ENCODE results near the gene CEP76. TPM values are rescaled to one million over a fixed set of nuclear protein-coding genes. Genes with fewer than 3 reads are reported as not detected.

The CEP76 gene, protein sequence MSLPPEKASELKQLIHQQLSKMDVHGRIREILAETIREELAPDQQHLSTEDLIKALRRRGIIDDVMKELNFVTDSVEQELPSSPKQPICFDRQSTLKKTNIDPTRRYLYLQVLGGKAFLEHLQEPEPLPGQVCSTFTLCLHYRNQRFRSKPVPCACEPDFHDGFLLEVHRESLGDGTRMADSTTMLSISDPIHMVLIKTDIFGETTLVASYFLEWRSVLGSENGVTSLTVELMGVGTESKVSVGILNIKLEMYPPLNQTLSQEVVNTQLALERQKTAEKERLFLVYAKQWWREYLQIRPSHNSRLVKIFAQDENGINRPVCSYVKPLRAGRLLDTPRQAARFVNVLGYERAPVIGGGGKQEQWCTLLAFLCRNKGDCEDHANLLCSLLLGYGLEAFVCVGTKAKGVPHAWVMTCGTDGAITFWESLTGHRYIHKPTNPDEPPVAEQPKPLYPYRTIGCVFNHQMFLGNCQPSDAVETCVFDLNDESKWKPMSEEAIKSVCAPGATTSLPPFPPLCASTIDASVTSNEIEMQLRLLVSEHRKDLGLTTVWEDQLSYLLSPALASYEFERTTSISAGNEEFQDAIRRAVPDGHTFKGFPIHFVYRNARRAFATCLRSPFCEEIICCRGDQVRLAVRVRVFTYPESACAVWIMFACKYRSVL
- 16.6 and 24.1 TPM in 2 replicates for total RNA-seq (2014; rRNA removed; shearing (Covaris generic))

DNA sequence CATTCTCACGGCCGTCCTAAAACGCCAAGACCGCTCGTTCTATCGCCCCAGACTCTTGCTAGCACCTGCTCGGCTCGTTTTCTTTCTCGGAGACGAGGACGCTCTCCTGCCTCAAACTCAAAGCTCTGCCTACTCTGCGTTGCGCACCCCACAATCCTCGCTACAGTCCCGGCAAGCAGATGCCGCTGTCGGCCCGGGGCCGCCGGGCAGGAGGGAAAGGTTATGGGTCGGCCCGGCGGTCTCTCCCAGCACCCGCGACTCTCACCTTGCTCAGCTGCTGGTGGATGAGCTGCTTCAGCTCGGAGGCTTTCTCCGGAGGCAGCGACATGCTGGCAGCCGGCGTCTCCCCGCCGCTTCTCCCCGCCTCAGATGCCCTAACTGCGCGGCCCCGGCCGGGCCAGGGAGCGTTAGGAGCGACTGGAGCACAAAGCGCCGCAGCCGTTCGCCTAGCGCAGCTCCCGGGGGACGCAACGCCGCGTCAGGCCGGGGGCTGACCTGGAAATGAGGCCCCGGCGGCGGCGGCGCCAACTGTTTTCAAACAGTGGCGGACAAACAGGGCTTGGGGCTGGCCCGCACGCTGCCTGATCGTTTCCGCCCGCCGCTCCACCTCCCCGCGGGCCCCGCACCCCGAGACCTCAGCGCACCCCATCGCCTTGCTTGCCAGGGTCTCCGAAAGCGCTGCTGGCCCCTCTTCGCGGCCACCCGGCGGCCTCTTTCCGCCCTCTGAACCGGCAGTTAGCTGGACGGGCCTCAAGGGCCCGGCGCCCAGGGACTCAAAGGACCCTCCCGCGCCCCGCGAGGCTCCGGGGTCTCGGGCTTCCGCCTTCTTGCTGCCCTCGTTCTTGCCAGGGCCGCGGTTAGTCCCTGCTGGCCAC lies at the start of gene CEP76, which contains the start of gene PSMG2:
CEP76 (minus strand) TSS at position 503 of the 875 bp plus-strand sequence; CDS start at position 328, 175 bp downstream.
PSMG2 (plus strand) TSS at position 822 of the 875 bp plus-strand sequence. CDS start 66 bp downstream, outside the sequence.
- Histone ChIP-seq H3K36me3 (peaks cover 58% of the 10 kb centered on the region), H3K4me3 (peak within 1 kb of the TSS; percentile 82), H3K27ac (peak within 1 kb of the TSS; percentile 100), H3K27me3 (replicated peaks) (no peaks in the 10 kb centered on the region), H3K4me1 (replicated peaks) (peaks cover 19% of the 10 kb centered on the region), H3K9me3 (replicated peaks) (no peaks in the 10 kb centered on the region)
- DNase-seq (ENCODE audit: low read depth in 1 of 2, low spot score in 2 of 2): peak; percentile 91 to 98

DNA sequence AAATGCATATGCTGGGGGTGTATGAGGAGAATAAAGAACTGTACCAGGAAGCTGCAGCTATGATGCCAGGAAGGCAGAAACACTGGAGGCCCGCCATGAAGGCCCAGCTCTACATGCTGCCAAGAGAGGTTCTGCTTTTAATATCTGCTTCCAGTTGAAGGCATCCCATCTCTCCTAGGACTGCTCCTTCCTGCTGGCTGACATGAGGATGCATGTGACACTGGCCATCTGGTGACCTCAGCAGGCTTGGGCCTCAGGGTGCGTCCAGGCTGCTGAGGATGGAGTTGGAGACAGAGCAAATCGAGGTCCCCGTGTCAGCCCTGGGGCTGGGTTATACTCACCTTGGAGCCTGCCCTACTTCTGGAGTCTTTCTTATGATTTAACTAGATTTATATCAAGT lies 49.4 kb upstream of the CEP76 start:
- Histone ChIP-seq H3K4me1 (replicated peaks) (peaks cover 29% of the 10 kb centered on the region), H3K36me3 (no peaks in the 10 kb centered on the region), H3K27me3 (replicated peaks) (no peaks in the 10 kb centered on the region), H3K9me3 (replicated peaks) (no peaks in the 10 kb centered on the region), H3K4me3 (no peak overlapping the region), H3K27ac (no peak overlapping the region)
- no peak for DNase-seq (ENCODE audit: low read depth in 1 of 2, low spot score in 2 of 2)

DNA sequence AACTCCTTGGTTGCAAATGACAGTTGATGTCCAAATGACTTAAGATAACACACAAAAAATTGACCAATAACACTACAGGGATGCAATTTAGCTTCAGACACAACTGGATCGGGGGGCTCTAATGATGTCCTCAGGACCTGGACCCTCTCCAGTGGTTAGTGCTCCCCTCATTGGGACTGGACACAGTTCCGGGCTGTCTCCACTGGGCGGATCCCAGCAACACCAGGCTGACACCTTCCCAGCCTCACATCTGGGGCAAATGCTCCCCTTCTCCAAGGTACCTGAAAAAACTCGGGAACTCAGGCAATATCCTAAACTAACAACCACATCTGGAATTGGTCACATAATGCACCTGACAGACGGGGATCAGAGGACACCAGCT lies 49.0 kb upstream of the CEP76 start:
- H3K27me3 ChIP-seq (replicated peaks): no peaks in the 10 kb centered on the region
- peaks cover 29% of the 10 kb centered on the region for H3K4me1 ChIP-seq (replicated peaks)
- H3K27ac ChIP-seq: no peak overlapping the region
- H3K4me3 ChIP-seq: no peak overlapping the region
- no peaks in the 10 kb centered on the region for H3K9me3 ChIP-seq (replicated peaks)
- no peak for DNase-seq (ENCODE audit: low read depth in 1 of 2, low spot score in 2 of 2)
- no peaks in the 10 kb centered on the region for H3K36me3 ChIP-seq

DNA sequence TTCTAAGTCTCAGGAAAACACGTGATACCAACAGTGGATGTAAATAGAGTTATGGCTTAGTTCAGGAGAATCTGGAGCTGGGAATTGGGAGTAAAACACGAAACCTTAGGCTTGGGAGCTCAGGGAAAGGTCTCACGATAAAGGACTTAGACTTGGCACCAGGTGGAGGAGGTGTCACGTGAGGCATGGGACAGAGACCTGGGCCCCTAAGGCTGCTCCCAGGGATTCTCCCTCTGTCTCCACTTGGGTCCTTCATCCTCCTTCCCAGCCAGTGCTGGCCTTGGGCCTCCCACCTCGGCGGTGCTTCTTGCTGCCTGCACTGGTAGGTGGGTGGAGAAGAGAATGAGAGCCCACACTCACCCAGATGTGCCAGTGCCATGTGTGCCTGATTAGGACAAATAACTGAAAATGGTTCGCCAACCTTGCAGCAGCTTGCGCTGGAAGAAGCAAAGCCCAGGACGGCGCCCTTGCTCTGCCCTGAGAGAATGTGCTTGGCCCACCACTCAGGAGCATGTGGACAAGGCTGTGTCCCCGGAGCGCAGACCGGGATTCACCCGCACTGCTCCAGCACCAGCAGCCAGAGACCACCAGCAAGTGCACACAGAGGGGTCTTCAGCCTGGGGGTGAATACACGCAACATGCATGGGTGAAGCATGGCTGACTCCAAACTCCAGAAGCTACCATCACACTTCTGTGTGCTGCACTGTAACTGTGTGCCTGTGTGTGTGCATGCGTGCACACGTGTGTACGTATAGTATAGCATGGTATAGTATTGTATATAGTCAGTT lies 48.4 kb upstream of the CEP76 start:
- peaks cover 29% of the 10 kb centered on the region for H3K4me1 ChIP-seq (replicated peaks)
- H3K36me3 ChIP-seq: no peaks in the 10 kb centered on the region
- no peaks in the 10 kb centered on the region for H3K9me3 ChIP-seq (replicated peaks)
- H3K27me3 ChIP-seq (replicated peaks): no peaks in the 10 kb centered on the region
- H3K27ac ChIP-seq: no peak overlapping the region
- no peak for DNase-seq (ENCODE audit: low read depth in 1 of 2, low spot score in 2 of 2)
- no peak overlapping the region for H3K4me3 ChIP-seq

DNA sequence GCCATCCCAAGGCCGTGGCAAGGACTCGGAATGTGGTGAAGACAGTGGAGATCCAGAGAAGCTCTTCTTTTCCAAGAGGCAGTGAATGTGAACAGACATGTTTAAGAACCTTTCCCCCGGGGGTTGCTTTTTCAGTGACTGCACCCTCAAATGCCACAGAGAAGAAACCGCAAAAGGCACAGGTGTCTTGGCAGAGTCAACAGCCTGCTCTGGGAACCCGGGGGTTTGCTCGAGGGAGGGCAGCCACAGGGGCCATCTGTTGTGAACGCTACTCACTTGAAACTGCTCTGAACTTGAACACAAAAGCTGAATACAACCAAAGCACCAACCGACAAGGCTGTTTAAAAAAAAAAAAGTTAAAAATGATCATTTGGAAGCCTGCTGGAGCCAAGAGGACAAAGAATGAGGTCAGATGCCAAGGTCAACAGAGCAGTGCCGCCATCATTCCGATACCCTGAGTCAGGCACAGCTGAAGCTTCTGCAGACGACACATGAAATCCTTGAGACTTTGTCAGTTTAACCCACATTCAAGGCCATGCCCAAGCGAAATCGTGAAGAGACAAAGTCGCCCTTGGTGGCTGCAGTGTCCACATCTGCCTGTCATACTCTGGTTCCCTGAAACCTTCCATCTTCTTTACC lies 47.7 kb upstream of the CEP76 start:
- Histone ChIP-seq H3K9me3 (replicated peaks) (no peaks in the 10 kb centered on the region), H3K27ac (no peak overlapping the region), H3K4me1 (replicated peaks) (peaks cover 29% of the 10 kb centered on the region), H3K4me3 (no peak overlapping the region), H3K27me3 (replicated peaks) (no peaks in the 10 kb centered on the region), H3K36me3 (no peaks in the 10 kb centered on the region)
- DNase-seq (ENCODE audit: low read depth in 1 of 2, low spot score in 2 of 2): no peak

DNA sequence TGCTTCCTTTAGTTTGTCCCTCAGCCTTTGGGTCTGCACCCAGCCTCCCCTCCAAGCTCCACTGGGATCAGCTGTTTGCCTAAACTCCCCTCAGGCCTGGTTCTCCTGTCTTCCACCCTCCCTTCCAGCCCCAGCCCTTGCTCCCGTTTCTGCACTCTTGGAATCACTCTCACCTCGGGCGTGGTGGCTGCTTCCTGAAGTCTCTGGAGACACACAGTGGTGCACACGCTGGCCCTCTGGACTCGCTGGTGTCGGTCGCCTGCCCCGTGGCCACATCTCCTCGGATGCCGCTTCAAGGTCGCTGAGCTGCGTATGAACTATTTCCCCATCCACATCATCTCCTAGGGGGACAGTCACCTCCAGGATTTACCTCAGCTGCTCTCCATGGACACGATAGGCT lies 46.6 kb upstream of the CEP76 start:
- Histone ChIP-seq H3K27me3 (replicated peaks) (no peaks in the 10 kb centered on the region), H3K4me3 (no peak overlapping the region), H3K27ac (0 out of 2 replicates have a peak overlapping the region, but pooled peaks have one; percentile 2), H3K4me1 (replicated peaks) (peaks cover 29% of the 10 kb centered on the region), H3K36me3 (no peaks in the 10 kb centered on the region), H3K9me3 (replicated peaks) (no peaks in the 10 kb centered on the region)
- no peak for DNase-seq (ENCODE audit: low read depth in 1 of 2, low spot score in 2 of 2)

DNA sequence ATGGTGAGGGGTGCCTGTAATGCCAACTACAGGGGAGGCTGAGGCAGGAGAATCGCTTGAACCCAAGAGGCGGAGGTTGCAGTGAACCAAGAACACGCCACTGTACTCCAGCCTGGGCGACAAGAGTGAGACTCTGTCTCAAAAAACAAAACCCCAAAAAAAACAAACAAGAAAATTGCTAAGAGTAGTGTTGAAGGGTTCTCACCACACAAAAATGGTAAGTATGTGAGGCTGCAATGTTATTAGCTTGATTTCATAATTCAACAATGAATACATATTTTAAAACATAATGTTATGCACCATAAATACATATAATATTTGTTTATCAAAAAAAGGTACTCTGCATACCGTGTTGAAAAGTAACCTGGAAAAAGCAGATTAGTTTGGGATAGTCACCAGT lies 46.1 kb upstream of the CEP76 start:
- Histone ChIP-seq H3K4me1 (replicated peaks) (peaks cover 29% of the 10 kb centered on the region), H3K27ac (peak overlapping the region; percentile 2; the same call in 1 of the 2 replicates), H3K4me3 (no peak overlapping the region), H3K27me3 (replicated peaks) (no peaks in the 10 kb centered on the region), H3K9me3 (replicated peaks) (no peaks in the 10 kb centered on the region), H3K36me3 (no peaks in the 10 kb centered on the region)
- no peak for DNase-seq (ENCODE audit: low read depth in 1 of 2, low spot score in 2 of 2)

DNA sequence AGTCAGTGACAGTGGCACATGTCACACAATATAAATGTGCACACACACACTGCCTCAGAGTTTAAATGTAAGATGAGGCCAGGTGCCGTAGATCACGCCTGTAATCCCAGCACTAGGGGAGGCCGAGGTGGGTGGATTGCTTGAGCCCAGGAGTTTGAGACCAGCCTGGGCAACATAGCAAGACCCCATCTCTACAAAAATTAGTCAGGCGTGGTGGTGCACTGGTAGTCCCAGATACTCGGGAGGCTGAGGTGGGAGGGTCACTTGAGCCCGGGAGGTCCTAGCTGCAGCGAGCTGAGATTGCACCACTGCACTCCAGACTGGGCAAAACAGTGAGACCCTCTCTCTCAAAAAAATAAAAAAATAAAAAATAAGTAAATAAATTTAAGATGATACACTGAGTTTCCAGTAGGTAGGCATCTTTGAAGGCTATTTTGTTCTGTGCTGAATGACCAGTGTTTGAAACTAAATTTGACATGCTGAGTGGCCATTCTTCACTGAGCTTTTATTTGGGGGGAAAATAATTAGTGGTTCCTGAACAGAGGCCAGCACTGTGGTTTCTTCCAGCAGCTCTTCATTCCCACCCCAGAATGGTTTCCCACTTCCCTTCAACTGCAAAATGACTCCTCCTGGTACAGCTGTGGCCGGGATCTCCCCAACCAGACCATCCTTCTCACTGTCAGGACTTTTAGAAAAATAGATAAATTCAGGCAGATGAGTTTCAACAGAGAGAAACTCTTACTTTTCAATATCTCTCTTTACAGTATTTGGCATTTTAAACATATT lies 45.2 kb upstream of the CEP76 start:
- peaks cover 31% of the 10 kb centered on the region for H3K4me1 ChIP-seq (replicated peaks)
- no peak overlapping the region for H3K27ac ChIP-seq
- no peaks in the 10 kb centered on the region for H3K27me3 ChIP-seq (replicated peaks)
- DNase-seq (ENCODE audit: low read depth in 1 of 2, low spot score in 2 of 2): no peak
- H3K36me3 ChIP-seq: no peaks in the 10 kb centered on the region
- no peaks in the 10 kb centered on the region for H3K9me3 ChIP-seq (replicated peaks)
- no peak overlapping the region for H3K4me3 ChIP-seq

DNA sequence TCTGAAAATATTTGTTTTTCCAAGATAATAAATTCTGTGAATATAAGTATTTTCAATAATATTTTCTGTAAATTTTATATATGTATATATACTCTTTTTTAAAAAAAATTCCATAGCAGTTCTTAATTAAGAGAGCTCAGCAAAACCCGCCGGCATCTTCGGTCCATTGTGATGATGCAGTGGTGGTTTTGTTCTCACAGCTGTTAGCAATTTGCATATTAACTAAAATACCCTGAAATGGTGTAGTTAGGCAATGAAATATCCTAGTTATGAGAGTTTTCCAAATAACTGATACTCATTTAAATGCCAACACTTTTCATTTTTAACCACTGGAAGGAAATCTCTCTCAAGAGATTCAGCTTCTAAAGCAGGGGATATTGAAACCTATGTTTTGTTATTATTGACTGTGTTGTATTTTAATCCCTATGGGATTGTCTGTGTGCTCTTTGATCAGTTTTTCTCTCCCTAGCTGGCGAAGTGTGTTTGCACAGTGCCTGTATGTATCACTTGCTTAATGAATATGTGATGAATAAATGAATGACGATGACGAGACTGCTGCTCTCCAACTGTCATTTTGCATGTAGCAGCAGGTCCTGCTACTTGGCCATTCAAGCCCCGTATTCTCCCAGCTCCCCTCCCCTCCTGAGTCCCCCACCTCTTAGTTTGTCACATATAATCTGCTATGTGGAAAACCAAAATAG lies 42.7 kb upstream of the CEP76 start:
- H3K9me3 ChIP-seq (replicated peaks): no peaks in the 10 kb centered on the region; the same call in 1 of the 2 replicates
- H3K27me3 ChIP-seq (replicated peaks): no peaks in the 10 kb centered on the region
- H3K36me3 ChIP-seq: no peaks in the 10 kb centered on the region
- peaks cover 48% of the 10 kb centered on the region for H3K4me1 ChIP-seq (replicated peaks)
- no peak for DNase-seq (ENCODE audit: low read depth in 1 of 2, low spot score in 2 of 2)
- H3K27ac ChIP-seq: no peak overlapping the region
- H3K4me3 ChIP-seq: no peak overlapping the region

DNA sequence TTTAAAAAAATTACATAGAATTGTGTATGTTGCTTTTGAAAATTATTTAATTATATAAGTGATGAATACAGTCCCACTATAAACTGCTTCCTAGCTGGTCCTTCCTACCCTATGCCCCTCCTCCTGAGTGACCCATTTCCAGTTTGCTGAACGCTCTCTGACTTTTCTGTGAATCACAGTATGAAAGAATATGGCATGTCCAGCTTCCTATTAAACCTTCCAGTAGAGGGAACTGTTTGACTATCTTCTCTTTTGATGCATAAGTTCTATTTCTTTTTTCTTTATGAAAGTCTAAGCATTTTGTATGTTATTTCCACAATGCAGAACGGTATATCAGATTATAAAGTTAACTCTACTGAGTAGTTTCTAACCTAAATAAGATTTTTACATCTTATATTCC lies 41.6 kb upstream of the CEP76 start:
- Histone ChIP-seq H3K4me1 (replicated peaks) (peaks cover 42% of the 10 kb centered on the region), H3K4me3 (no peak overlapping the region), H3K27ac (no peak overlapping the region), H3K36me3 (no peaks in the 10 kb centered on the region), H3K27me3 (replicated peaks) (no peaks in the 10 kb centered on the region), H3K9me3 (replicated peaks) (no peaks in the 10 kb centered on the region; the same call in 1 of the 2 replicates)
- DNase-seq (ENCODE audit: low read depth in 1 of 2, low spot score in 2 of 2): peak in 1 of 2 experiments; percentile 54

DNA sequence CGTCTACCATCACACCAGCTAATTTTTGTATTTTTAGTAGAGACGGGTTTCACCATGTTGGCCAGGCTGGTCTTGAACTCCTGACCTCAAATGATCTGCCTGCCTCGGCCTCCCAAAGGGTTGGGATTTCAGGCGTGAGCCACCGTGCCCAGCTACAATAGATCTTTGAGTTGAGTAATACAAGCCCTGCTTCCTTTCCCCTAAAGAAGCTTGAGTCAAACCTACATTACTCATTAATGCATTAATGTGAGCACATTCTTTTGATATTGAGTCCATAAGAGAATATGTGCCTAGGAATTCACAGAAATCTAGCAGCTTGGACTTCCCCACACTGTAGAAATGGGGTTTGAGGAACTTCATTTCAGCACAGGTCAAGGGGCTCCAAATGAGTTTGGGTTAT lies 39.9 kb upstream of the CEP76 start:
- DNase-seq (ENCODE audit: low read depth in 1 of 2, low spot score in 2 of 2): peak; percentile 29 to 51
- no peak overlapping the region for H3K4me3 ChIP-seq
- peak overlapping the region; percentile 59 for H3K27ac ChIP-seq
- H3K4me1 ChIP-seq (replicated peaks): peaks cover 29% of the 10 kb centered on the region
- no peaks in the 10 kb centered on the region for H3K27me3 ChIP-seq (replicated peaks)
- no peaks in the 10 kb centered on the region for H3K36me3 ChIP-seq
- no peaks in the 10 kb centered on the region; the same call in 1 of the 2 replicates for H3K9me3 ChIP-seq (replicated peaks)

All from SJSA1 (cell line).